HG03520 (cell line): Measurements from ENCODE around the gene MIPEP.
A peak's percentile ranks its signal among the peaks of the same experiment; 100 is the strongest.

ENCODE experiments used
- ATAC-seq: cut with Tn5 transposase; IDR thresholded peaks from one replicate; pipeline ENCODE4 v1.9.1; 2021; ENCODE audit warnings: mild to moderate bottlenecking, moderate library complexity; ENCODE audit not compliant: unreplicated experiment

MIPEP gene

GRCh38 chr13:23811366-23812062 lies 77.7 kb downstream of the MIPEP start:
- no peak for ATAC-seq

DNA sequence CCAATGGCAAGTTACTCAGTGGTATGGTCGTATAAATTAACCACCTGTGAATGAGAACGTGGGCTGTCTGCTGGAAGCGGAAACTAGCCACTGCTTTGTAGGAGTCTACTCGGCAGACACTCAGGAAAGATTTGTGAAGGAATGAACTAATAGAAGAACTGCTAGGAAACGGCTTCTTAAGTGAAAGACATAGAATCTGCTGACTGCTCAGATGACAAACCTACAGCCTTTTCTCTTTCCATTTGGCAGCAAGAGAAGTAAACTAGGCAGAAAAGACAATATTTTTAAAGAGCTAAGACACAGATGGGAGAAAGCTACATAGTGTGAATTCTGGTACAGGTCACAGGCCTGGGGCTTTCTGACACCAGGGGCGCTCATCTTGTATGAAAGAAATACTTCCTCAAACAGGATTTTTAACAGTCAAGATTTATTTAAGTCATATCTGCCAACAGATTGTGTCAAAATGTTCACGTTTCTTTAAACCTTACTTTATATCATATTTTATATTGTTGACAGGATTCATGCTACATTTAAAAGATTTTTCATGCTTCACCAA lies 78.4 kb downstream of the MIPEP start:
- no peak for ATAC-seq

DNA sequence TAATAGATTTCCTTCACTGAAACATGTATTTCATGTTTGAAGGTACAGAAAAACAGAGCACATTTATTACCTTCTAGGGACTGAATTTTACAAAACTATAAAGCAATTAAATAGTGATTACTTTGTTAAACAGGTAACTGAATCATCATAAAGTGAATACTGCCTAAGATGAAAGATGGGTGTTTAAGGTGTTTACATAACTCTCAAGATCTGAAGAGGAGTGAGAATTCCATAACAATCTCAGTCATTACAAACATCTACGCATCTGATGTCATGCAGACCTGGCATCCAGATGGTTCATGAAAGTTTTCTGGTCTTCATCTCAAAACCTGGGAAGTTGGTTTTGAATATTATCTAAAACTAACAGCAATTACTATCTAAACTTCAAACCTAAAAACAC lies 80.4 kb downstream of the MIPEP start:
- no peak for ATAC-seq

- ATAC-seq, result no peak
Observed at GRCh38 chr13:23806874-23807526, 82.2 kb downstream of the MIPEP start.

- no peak for ATAC-seq
Observed at GRCh38 chr13:23805821-23806220, 83.4 kb downstream of the MIPEP start.

DNA sequence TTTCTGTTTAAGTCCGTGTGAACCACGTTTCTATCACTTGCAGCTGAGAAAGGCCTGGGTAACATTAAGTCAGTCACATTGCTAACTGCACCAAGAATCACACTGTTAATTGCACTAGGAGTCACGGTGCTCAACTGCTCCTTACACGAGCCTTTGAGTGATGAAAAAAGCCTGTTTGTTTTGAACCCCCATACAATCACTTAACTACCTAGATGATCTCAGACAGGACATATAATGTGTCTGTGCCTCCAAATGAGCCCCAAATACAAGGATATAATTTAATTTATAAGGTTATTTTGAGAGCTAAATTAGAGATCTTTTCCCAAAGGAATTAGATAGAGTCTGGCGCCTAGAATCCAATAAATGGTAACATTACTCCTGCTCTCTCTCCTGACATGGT lies 84.1 kb downstream of the MIPEP start:
- no peak for ATAC-seq

DNA sequence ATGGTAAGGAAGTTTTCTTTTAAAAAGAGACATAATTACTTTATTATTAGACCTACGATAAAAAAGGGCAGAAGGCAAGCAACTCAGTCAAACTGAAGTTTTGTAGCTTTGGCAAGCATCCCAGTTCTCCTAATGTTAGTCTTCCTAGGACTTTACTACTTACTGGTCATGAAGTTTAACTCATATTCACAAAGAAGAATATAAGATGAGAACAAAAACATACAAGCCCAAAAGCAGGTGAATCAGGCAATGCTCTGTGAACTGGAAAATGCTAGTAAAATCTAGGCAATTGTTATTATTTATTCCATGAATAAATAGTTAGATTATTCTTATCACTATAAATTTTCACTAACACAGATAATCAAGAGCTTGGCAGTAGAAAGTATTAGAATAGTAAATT lies 85.0 kb downstream of the MIPEP start:
- ATAC-seq, result no peak

DNA sequence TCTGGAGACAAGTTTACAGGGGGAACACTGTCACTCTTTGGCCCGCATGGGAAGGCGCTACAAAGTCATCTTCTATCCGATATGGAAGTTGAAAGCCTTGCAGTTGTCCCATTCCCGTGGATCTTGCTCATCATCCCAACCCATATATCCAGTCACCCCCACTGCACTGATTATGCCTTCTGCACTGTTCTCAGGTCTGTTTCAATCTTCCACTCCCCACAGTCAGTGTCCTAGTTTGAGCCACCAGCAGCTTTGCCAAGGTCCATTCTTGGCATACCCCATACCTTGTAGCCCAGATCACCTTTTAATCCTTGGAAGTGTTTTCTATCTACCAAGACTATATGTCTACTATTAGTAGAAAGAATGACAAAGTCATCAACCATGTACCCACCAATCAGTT lies 88.1 kb downstream of the MIPEP start:
- ATAC-seq, result no peak

DNA sequence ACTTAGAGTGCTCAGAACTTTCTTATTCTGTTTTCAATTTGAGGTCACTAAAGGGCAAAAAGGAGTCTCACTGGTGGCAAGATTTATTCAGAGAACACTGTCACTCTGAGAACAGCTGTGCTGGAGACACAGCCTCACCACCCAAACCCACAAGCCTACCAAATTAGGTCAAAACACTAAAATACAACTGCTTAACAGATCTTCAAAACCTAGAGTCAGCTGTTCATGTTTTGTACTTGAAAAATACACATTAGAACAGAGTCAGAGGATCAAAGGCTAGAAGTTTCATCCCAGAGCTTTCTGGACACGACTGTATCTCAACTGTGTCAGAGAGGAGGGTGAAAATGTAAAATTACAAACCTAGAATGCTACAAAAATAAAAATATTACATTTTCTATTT lies 89.3 kb downstream of the MIPEP start:
- ATAC-seq, result peak; percentile 73

DNA sequence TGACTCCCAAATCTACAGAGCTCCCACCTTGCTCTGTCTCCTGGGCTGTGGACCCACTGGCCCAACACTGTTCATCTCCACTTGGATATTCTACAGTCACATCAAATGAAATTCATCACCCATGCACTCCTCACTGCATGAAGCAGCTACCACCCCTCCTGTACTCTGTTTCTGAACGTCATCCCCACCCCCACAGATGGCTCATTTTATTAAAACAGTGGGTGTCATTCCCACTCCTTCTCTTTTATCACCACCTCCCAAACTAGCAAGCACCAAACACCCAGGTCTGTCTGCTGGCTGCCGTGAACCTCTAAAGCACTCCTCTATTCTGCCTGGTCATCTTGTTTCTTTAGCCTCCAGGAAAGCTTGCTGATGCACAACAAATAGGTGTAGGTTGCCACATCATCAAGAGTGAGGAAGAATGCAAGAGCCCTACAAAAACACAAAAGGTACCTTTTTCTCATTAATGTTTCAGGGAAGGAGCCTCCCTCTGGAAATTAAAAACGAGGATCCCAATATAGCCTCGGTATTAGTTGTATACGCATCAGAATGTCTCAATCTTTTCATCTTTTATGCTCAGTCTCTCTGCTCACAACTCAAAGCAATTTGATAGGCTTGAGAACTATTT lies 91.8 kb downstream of the MIPEP start:
- ATAC-seq, result no peak

DNA sequence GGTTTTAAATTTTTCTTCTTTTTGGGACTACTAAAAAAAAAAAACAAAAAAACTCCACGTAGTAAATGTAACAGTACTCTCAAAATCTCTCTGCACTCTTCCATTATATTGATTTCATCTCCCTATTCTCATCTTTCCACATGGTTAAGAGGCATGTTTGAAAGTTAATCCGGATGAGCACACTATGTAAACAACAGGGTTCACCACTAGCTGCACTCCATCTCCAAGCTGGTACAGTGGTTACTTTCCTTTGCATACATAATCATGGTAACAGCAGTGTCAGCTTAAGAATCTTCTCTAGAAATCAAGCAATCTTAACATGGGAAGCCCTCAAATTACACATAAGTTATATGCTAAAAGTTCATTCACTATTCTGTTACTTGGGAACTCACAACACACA lies 92.6 kb downstream of the MIPEP start:
- no peak for ATAC-seq

GRCh38 chr13:23794267-23795161 lies 94.7 kb downstream of the MIPEP start:
- ATAC-seq, result no peak

GRCh38 chr13:23793711-23794110 lies 95.5 kb downstream of the MIPEP start:
- ATAC-seq, result no peak

DNA sequence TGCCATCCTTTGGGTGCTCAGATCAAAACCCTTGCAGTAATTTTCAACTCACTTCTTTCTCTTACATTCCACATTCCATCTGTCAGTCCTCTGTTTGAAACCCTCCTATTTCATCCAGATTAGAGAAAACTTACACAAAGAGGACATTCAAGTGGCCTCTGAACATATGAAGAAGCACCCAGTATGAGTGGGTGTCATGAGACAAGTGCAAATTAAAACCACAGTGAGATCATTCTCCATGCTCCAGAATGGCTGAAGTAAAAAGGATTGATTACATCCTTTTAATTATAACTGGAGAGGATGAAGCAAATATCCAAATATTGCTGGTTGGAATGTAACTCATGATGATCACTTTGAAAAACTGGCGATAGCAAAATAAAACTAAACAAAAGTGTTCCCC lies 96.5 kb downstream of the MIPEP start:
- ATAC-seq, result no peak

DNA sequence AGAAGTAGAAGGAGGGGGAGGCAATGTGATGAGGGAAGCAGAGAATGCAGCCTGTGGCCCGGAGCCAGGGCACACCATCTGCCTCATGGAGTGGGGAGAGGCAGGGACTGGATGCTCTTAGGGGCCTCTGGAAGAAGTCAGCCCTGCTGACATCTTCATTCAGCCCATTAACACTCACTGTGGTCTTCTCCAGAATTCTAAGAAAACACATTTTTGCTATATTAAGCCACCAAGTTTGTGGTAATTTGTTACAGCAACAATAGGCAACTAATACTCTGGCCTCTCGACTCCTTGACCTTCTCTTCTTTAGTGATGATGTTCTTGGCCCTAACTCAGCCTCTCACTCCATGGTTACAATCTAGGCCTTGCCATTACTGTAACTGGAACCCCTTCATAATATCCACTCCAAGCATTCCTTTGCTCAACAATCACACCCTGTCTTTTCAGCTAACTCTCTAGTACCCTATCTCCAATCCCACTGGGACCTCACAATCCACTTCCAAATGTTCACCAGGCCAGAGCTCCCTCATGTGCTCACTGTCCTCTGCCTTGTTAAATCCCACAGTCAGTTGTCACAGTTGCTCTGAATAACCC lies 98.5 kb downstream of the MIPEP start:
- no peak for ATAC-seq

GRCh38 chr13:23789576-23790346 lies 99.4 kb downstream of the MIPEP start:
- no peak for ATAC-seq

GRCh38 chr13:23788459-23788858 lies 100.7 kb downstream of the MIPEP start:
- no peak for ATAC-seq

DNA sequence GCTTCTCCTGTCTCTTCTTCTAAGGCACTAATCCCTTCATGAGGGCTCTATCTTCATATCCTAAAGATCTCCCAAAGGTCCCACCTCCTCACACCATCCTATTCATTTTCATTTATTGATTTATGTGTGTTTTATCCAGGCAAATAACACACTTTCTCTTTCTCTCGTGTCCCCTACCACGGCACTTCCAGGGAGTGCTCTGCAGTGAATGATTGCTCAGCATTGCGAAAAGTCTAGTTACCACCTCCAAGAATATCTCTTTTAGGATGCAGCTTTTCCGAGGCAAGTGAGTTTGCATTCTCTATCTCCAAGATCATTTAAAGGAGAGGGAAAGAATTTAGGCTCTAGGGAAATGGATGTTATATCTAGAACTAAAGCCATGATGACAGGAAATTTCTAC lies 101.7 kb downstream of the MIPEP start:
- no peak for ATAC-seq

GRCh38 chr13:23786607-23787006 lies 102.6 kb downstream of the MIPEP start:
- no peak for ATAC-seq

- ATAC-seq, result no peak
Observed at GRCh38 chr13:23778879-23779278, 110.3 kb downstream of the MIPEP start.
